NCI-H146 treated with DMSO at 0.1 percent for 48 hours (cell line): ENCODE measurements around the gene NRTN.
"Not testable (repeated sequence)": the region's sequence is repeated elsewhere in the genome, so short reads cannot be mapped to it uniquely, and the experiment has no call there.

Source experiments
- DNase-seq: peaks from one replicate; lab custom pipeline; 2025; ENCODE audit not compliant: unreplicated experiment; lab: John Stamatoyannopoulos, UW

NRTN gene, protein sequence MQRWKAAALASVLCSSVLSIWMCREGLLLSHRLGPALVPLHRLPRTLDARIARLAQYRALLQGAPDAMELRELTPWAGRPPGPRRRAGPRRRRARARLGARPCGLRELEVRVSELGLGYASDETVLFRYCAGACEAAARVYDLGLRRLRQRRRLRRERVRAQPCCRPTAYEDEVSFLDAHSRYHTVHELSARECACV

DNA sequence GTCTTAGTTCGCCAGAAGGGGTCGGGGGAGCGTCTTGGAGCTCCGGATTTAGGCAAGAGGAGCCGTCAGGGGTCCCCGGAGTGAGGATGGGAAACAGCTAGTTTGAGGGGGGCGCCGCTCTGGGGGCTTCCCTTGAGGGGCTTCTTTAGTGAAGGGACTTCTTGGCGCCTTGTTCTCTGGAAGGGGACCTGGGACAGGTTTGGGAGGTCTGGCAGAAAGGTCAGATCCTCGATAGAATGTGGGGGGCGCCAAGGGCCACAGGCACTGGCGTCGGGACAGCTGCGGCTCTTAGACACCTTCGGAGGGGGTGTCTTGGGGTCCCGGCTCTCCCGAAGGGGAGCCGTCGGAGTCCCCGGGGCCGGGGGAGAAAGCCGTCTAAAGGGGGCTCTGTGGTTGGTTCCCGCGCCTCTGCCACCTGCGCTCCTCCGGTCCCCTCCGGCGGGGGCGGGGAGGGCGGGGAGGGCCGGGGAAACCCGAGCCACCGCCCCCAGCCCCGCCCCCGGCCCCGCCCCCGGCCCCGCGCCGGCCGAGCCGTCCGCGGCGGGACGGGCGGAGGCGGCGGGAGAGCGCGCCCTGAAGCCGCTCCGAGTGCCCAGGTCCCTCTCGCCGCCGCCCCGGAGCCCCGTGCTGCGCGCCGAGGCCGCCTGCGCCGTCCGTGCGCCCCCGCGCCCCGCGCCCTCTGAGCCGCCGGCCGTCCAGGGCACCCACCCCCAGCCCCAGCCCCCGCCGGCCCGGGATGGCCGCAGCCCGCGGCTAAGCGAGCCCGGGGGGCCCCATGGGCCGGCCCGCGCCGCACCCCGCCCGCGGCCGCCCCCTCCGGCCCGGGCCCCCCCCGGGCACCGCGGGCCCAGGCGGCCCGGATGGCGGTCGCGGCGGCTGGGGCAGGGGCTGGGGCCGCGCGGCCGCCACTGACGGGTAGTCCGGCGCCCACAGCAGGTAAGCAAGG is at the start of gene NRTN:
TSS of gene NRTN (plus strand) at position 552 of the 946 bp plus-strand sequence. CDS start 19,099 bp downstream, outside the sequence.
- no peak for DNase-seq

GRCh38 chr19:5762608-5763217 is 42.2 kb upstream of the NRTN start:
- DNase-seq, result no peak

DNA sequence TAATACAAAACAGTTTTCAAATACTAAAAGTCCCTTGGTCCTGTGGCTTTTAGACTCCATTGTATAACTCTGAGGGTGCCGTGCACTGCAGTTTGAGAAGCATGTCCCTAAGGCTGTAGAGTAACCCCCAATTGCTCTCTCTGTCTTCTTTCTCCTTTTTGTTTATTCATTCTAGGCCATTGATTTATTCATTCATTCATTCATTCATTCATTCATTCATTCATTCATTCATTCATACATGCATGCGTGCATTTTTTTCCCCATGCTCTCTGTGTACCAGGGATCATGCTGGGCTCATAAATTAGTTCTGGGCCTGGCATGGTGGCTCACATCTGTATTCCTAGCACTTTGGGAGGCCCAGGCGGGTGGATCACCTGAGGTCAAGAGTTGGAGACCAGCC is 39.6 kb upstream of the NRTN start:
- no peak for DNase-seq

GRCh38 chr19:5767949-5768348 is 36.9 kb upstream of the NRTN start:
- no peak for DNase-seq

GRCh38 chr19:5772416-5772815 is 32.5 kb upstream of the NRTN start:
- DNase-seq, result no peak

DNA sequence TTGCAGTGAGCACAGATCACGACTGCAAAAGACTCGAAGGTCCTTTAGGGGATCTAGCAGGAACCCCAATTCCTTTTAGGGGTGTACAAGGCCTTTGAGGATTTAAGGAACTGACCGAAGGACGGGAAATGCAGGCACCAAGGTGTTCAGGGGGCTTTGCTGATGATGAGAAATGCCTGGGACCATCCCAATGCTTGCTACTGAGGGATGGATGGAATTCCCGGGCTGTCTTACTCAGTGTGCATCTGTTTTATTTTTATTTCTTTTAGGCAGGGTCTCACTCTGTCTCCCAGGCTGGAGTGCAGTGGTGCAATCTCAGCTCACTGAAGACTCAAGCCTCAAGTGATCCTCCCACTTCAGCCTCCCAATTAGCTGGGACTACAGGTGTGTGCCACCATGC is 31.6 kb upstream of the NRTN start:
- no peak for DNase-seq

DNA sequence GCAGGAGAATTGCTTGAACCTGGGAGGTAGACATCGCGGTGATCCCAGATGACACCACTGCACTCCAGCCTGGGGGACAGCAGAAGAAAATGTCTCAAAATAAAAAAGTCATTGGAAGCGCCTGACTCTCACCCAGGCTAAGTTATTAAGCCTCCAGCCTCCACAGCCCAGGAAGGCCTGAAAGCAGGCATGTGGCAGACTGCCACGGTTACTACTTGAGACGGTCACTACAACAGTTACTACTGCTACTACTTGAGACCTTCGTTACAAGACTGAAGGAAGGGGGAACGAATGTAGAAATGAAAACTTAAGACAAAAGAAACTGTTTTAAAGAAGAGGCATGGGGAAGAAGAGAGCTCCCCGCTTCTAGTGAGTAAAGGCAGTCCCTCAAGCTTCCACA is 29.9 kb upstream of the NRTN start:
- no peak for DNase-seq

DNA sequence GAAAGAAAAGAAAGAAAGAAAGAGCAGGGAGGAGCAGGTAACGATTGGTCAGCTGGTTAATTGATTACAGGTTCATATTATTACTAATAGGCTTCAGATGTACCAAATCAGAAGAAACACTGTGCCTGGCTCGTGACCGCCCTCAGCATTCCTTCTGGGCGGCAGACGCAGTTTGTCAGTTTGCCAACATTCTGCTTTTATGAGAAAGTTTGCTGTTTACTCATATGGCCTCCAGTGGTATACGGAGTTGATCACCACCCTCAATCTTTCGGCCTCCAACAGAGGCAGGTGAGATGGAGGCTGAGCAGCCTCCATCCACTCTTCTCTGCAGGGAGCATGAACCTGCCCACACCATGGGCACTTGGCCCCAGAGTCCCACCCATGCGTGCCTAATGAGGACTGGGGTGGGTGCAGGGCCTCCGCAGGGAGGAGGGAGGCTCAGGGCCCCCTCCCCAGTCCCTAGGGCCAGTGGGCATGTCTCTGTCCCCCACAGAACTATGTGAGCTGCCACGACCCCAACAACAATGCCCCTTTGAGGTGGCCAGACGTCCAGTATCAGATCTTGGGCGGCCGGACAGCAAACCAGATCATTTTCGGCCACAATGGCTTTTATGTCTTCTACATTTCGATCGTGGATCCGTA is 29.1 kb upstream of the NRTN start:
- DNase-seq, result no peak

DNA sequence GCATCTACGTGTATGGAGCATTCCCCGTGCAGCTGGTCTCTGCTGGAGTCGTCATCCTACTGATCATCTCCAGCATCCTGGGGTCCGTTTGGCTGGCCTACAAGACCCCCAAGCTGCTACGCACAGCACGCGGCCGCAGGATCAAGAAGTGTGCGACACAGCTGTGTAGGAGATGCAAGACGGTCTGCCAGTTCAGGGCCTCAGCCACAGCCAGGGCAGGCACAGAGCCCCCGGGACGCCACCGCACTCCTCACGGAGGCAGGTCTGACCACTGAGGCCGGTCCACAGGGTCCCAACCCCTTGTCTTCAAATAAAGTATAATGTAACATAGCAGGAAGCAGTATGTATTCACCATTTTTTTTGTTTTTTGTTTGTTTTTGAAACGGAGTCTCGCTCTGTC is 26.5 kb upstream of the NRTN start:
- no peak for DNase-seq

DNA sequence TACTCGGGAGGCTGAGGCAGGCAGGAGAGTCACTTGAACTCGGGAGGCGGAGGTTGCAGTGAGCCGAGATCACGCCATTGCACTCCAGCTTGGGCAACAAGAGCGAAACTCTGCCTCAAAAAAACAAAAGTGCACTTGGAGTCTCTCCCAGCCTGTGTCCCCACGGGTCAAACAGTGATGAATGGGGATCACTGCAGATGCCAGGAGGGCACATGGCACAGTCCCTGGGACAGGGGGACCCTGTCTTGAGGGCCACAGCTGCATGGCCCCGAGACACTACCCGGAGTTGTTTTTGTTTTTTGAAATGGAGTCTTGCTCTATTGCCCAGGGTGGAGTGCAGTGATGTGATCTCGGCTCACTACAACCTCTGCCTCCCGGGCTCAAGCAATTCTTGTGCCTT is 24.0 kb upstream of the NRTN start:
- not testable (repeated sequence) for DNase-seq

DNA sequence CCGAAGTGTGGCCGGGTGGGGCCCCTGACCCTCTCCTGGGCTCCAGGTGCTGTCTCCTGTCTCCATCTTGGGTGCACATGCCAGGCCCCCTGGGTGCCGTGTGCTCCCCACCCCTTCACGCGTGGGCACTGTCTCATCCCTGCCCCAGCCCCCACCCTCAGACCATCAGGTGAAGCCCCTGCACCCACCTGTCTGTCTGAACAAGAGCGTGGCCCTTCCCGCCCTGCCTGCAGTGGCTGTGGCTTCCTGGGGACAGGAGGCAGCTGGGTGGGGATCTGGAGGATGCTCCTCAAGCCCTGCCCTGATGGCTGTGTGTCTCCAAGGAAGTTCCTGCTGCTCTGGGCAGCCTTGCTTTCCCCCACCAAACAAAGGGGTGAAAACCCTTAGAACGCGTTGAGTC is 22.5 kb upstream of the NRTN start:
- DNase-seq, result no peak

GRCh38 chr19:5782945-5783919 is 21.6 kb upstream of the NRTN start:
- DNase-seq, result no peak

- no peak for DNase-seq
Measured at GRCh38 chr19:5784581-5785147, 20.2 kb upstream of the NRTN start, which contains the start of gene PRR22. TSS of gene PRR22 (minus strand) at chr19:5784746. CDS start at chr19:5784660, 86 bp downstream.

DNA sequence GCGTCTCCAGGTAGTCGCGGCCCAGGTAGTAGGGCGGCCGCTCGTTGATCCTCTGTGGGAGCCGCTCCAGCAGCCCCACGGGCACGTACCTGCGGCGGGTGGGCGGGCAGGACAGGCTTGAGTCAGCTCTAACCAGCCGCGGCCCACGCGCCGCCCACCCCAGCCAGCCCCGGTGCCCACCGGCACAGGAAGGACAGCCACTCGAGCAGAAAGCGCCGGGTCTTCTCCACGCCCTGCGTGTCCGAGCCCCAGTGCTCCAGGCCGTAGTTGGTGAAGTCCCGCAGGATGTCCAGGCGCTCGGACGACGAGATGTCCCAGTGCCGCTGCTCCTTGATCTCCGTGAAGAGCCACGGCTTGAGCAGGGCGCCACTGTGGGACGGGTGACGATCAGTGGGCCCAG is 19.4 kb upstream of the NRTN start:
- DNase-seq, result no peak

DNA sequence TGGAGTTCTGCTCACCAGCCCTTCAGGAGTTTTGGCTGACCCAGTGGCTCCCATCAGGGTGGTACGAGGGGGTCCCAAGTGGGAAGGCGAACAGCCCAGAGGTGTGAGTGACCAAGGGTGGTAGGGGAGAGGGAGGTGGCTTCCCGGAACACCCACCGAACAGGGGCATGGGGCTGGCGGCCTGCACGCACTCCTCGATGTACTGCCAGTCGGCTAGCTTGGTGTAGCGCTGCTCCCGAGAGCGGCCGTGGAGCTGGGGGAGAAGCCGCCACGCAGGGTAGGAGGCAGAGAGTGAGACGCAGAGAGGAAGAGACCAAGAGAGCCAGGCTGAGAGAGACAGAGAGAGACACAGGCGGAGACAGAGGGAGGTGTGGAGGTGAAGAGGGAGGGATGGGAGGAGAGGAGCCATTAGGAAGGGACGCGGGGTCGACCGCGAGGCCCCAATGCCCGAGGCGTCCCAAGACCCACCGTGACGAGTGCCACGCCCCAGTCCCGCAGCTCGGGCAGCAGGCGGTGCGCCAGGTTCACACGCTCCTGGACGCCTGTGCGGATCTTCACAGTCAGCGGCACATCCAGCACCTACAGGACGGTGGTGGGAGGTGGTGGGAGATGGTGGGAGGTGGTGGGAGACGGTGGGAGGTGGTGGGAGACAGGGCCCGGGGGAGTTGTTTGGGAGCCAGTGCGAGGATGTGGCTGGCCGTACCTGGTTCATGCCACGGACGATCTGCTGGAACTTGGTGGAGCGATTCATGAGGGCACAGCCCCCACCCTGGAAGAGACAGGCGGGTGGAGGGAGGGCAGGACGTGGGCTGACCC is 18.1 kb upstream of the NRTN start:
- DNase-seq, result no peak

DNA sequence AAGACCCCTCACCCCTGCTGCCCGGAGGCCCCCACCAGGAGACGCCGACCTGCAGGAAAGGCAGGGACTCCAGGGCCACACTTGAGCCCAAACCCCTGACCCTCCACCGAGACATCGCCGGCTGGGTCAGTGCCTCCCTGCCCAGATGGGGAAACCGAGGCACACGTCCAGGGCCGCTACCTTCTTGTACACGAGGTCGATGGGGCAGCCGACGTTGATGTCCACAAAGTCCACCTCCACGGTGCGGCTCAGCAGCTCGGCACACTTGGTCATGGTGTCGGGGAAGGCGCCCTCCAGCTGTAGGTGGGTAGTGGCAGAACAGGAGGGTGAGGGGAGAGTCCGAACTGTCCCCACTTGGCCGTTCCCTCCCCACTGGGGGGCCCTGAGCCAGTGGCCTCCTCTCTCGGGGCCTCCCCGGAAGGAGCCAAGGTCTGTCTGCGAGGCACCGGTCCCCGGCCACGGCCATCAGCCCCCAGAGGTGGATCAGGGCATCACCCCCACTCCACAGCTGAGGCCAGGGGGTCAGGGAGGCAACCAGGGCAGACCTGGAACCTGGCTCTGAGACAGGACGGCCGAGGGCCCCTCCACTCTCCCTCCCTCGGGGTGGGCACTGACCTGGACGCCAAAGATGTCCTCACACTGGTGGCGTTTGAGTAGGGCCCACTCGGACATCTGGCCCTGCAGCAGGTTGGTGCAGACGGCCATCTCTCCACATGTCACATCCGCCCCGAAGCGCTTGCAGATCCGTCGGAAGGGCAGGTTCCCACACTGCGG is 17.3 kb upstream of the NRTN start:
- DNase-seq, result no peak

- no peak for DNase-seq
Measured at GRCh38 chr19:5788422-5788821, 16.4 kb upstream of the NRTN start.

- DNase-seq, result no peak
Measured at GRCh38 chr19:5789351-5789761, 15.5 kb upstream of the NRTN start.
